ENCODE results near the gene TMEM154.

TMEM154 gene

DNA sequence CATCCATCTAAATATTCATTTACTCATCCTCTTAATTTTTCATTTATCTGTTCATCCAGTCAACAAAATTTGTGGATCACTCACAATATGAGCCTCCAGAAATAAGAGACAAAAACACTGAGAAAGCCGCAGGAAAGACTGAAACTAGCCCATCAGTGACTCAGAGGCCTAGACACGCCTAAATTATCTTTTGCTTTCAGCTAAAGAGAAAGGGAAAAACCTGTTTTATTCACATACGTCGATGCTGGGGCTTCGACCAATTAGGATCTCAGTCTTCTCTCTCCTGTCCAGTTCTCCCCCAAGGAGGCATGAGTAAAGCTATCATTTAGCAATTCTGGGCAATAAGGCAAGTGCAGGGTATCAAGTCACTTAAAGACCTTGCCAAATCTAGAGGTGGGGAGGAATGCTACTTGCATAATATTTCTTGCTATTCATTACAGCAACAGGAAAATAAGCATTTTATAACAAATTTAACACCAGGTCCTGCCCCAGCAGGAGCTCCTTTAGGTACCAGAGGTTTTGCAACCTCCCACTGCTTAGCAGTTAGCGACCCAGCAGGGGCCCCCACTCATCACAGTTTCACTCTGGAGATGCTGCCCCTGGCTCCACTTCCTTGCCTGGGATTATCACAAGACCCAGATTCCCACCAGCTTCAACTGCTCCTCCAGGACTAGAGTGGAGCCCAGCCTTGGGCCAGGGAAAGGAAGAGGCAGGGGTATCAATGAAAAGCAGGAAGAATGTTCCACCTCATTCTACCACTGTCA is 30.1 kb upstream of the TMEM154 start:
- no peak overlapping the region for H3K27ac ChIP-seq (ENCODE audit: low read depth, low read length)
- no peaks in the 10 kb centered on the region for H3K79me2 ChIP-seq (ENCODE audit: control insufficient read depth, insufficient read depth, low read length, unreplicated experiment)
- no peaks in the 10 kb centered on the region for H3K4me1 ChIP-seq (ENCODE audit: control insufficient read depth, insufficient read depth, low read length, unreplicated experiment)
- no peak overlapping the region for H2AFZ ChIP-seq (ENCODE audit: low read length, unreplicated experiment)
- H3K36me3 ChIP-seq (ENCODE audit: insufficient read depth, low read length), result no peaks in the 10 kb centered on the region
- H3K4me3 ChIP-seq (ENCODE audit: low read depth, low read length), result no peak overlapping the region
- peaks cover 17% of the 10 kb centered on the region; the same call in 1 of the 2 replicates for H3K27me3 ChIP-seq (ENCODE audit: insufficient read depth, low read length)

DNA sequence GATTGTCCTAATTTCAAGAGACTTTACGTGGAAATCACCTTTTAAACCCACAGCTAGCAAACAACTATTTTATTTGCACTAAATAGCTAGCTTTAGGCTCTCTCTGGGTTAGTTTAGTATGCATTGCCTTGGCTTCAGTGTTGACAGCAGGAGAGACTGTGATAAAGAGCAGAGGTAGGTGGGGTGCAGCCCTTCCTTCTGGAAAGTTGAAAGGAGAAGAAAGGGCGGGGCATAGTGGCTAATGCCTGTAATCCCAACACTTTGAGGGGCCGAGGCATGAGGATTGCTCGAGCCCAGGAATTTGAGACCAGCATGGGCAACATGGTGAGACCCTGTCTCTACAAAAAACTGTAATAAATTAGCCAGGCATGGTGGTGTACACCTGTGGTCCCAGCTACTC is 29.0 kb upstream of the TMEM154 start:
- H3K27ac ChIP-seq (ENCODE audit: low read depth, low read length), result no peak overlapping the region
- no peak overlapping the region for H2AFZ ChIP-seq (ENCODE audit: low read length, unreplicated experiment)
- H3K79me2 ChIP-seq (ENCODE audit: control insufficient read depth, insufficient read depth, low read length, unreplicated experiment), result no peaks in the 10 kb centered on the region
- no peak overlapping the region for H3K4me3 ChIP-seq (ENCODE audit: low read depth, low read length)
- H3K36me3 ChIP-seq (ENCODE audit: insufficient read depth, low read length), result no peaks in the 10 kb centered on the region
- peaks cover 24% of the 10 kb centered on the region; the same call in 1 of the 2 replicates for H3K27me3 ChIP-seq (ENCODE audit: insufficient read depth, low read length)
- H3K4me1 ChIP-seq (ENCODE audit: control insufficient read depth, insufficient read depth, low read length, unreplicated experiment), result no peaks in the 10 kb centered on the region

DNA sequence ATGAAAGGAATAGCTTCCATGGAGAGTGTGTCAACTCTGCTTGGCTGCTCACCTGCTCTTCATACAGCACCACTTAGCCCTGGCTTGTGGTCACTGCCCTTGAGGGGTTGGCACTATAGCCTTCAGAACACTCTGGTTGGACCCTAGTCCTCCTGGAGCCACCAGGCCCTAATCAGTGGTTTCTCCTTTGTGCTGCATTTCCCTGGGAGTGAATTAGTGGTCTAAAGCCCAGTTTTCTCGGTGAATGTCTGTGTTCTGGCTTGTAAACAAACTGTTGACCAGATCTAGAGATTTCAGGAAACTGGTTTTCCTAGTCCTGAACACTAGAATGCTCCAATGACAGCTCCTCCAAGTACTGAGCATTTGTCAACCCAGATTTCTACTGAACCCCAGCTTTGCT is 28.6 kb upstream of the TMEM154 start:
- Histone ChIP-seq H3K36me3 (ENCODE audit: insufficient read depth, low read length) (no peaks in the 10 kb centered on the region), H3K79me2 (ENCODE audit: control insufficient read depth, insufficient read depth, low read length, unreplicated experiment) (no peaks in the 10 kb centered on the region), H3K4me1 (ENCODE audit: control insufficient read depth, insufficient read depth, low read length, unreplicated experiment) (no peaks in the 10 kb centered on the region), H3K27ac (ENCODE audit: low read depth, low read length) (no peak overlapping the region), H3K27me3 (ENCODE audit: insufficient read depth, low read length) (peaks cover 24% of the 10 kb centered on the region; the same call in 1 of the 2 replicates), H3K4me3 (ENCODE audit: low read depth, low read length) (no peak overlapping the region), H2AFZ (ENCODE audit: low read length, unreplicated experiment) (no peak overlapping the region)

DNA sequence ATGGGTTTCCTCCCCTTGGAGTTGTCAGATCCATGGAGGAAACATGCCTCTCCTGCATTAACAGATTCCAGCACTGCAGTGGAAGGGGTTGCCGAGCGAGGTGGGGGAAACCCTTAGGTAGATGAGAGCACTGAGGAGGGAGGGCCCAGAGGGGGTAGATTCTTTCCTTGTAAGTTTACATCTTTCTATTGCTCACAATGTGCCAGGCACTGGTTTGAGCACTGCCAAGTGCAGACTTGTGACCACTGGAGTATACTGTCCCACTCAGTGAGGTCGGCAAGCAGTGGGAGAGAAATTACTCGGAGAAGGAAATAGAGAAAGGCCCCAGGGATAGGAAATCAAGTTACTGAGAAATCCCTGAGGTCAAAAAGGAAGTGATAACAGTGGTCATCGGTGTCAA is 27.8 kb upstream of the TMEM154 start:
- Histone ChIP-seq H3K4me3 (ENCODE audit: low read depth, low read length) (no peak overlapping the region), H3K36me3 (ENCODE audit: insufficient read depth, low read length) (no peaks in the 10 kb centered on the region), H3K79me2 (ENCODE audit: control insufficient read depth, insufficient read depth, low read length, unreplicated experiment) (no peaks in the 10 kb centered on the region), H3K27ac (ENCODE audit: low read depth, low read length) (no peak overlapping the region), H2AFZ (ENCODE audit: low read length, unreplicated experiment) (no peak overlapping the region), H3K4me1 (ENCODE audit: control insufficient read depth, insufficient read depth, low read length, unreplicated experiment) (no peaks in the 10 kb centered on the region), H3K27me3 (ENCODE audit: insufficient read depth, low read length) (peaks cover 24% of the 10 kb centered on the region; the same call in 1 of the 2 replicates)

DNA sequence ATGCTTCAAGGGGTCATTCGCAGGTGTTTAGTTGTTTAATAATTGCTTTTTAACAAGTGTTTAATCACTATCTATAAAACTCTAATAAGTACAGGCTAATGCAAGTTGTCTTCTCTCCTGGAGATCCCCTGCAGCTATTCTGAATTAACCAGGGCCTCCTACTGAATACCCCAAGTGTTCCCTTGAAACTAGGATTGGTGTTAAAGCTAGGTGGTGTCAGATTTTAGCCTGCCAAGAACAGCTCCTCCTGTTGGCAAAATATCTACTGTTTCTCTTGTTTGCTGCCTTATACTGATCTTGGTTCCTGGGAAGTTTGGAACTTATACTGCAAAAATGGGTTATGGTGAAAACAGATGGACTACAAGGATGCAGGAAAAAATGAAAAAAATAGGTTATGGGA is 26.1 kb upstream of the TMEM154 start:
- H3K27me3 ChIP-seq (ENCODE audit: insufficient read depth, low read length), result peaks cover 24% of the 10 kb centered on the region; the same call in 1 of the 2 replicates
- no peak overlapping the region for H3K4me3 ChIP-seq (ENCODE audit: low read depth, low read length)
- H3K4me1 ChIP-seq (ENCODE audit: control insufficient read depth, insufficient read depth, low read length, unreplicated experiment), result no peaks in the 10 kb centered on the region
- no peak overlapping the region for H2AFZ ChIP-seq (ENCODE audit: low read length, unreplicated experiment)
- no peak overlapping the region for H3K27ac ChIP-seq (ENCODE audit: low read depth, low read length)
- no peaks in the 10 kb centered on the region for H3K36me3 ChIP-seq (ENCODE audit: insufficient read depth, low read length)
- H3K79me2 ChIP-seq (ENCODE audit: control insufficient read depth, insufficient read depth, low read length, unreplicated experiment), result no peaks in the 10 kb centered on the region

DNA sequence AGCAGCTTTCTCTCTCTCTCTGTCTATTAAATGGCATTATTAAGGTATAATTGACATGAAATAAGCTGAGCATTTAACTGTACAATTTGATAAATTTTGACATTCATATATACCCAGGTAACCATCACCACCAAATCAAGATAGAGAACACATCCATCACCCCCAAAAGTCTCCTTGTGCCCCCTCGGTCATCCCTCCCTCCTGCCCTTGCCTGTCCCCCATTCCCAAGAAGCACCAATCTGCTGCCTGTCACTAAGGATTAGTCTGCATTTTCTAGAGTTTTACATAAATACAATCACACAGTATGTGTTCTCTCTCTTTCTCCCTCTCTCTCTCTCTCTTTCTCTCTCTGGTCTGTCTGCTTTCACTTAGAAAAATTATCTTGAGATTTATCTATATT is 25.0 kb upstream of the TMEM154 start:
- Histone ChIP-seq H3K27ac (ENCODE audit: low read depth, low read length) (no peak overlapping the region), H3K4me1 (ENCODE audit: control insufficient read depth, insufficient read depth, low read length, unreplicated experiment) (no peaks in the 10 kb centered on the region), H3K4me3 (ENCODE audit: low read depth, low read length) (no peak overlapping the region), H3K36me3 (ENCODE audit: insufficient read depth, low read length) (no peaks in the 10 kb centered on the region), H3K79me2 (ENCODE audit: control insufficient read depth, insufficient read depth, low read length, unreplicated experiment) (no peaks in the 10 kb centered on the region), H3K27me3 (ENCODE audit: insufficient read depth, low read length) (peaks cover 28% of the 10 kb centered on the region; the same call in 1 of the 2 replicates), H2AFZ (ENCODE audit: low read length, unreplicated experiment) (no peak overlapping the region)

DNA sequence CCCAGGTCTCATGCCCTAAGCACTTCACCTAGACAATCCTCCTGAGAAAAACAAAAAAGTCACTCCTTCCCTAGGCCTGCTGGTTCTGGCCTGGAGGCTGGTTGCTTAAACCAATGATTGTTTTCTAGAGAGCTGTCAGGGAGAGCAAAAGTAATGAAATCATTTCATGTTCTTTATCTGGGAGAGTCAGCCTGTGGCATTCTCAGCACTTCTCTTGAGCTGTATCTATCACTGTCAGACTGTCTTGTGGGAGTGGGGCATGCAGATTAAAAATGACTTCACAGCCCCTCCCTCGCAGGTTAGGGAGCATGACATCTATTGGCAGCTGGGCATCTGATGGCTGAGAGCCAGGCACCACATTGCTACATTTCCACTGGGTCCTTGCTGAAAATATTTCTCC is 20.4 kb upstream of the TMEM154 start:
- Histone ChIP-seq H3K27me3 (ENCODE audit: insufficient read depth, low read length) (peaks cover 13% of the 10 kb centered on the region; the same call in 1 of the 2 replicates), H2AFZ (ENCODE audit: low read length, unreplicated experiment) (no peak overlapping the region), H3K4me1 (ENCODE audit: control insufficient read depth, insufficient read depth, low read length, unreplicated experiment) (no peaks in the 10 kb centered on the region), H3K36me3 (ENCODE audit: insufficient read depth, low read length) (no peaks in the 10 kb centered on the region), H3K4me3 (ENCODE audit: low read depth, low read length) (no peak overlapping the region), H3K27ac (ENCODE audit: low read depth, low read length) (no peak overlapping the region), H3K79me2 (ENCODE audit: control insufficient read depth, insufficient read depth, low read length, unreplicated experiment) (no peaks in the 10 kb centered on the region)

DNA sequence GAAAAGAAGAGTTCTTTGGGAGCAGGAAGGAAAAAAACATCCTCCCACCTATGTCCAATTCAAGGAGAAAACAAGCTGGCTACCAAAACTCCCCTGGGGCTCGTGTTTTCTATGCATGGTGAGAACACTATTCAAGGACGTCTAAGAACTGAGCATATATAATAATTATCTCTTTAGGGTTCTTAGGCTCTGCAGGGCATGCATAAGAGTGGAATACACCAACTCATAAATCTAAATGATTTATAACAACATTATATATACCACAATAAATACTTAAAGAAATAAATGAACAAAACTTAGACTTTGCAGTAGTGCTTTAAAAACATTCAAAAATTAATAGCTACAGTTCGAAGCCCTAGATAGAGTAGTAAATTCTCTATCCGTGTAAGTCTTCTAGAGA is 19.5 kb upstream of the TMEM154 start:
- Histone ChIP-seq H3K4me3 (ENCODE audit: low read depth, low read length) (no peak overlapping the region), H2AFZ (ENCODE audit: low read length, unreplicated experiment) (no peak overlapping the region), H3K4me1 (ENCODE audit: control insufficient read depth, insufficient read depth, low read length, unreplicated experiment) (no peaks in the 10 kb centered on the region), H3K36me3 (ENCODE audit: insufficient read depth, low read length) (no peaks in the 10 kb centered on the region), H3K27me3 (ENCODE audit: insufficient read depth, low read length) (peaks cover 6% of the 10 kb centered on the region; the same call in 1 of the 2 replicates), H3K27ac (ENCODE audit: low read depth, low read length) (no peak overlapping the region), H3K79me2 (ENCODE audit: control insufficient read depth, insufficient read depth, low read length, unreplicated experiment) (no peaks in the 10 kb centered on the region)

DNA sequence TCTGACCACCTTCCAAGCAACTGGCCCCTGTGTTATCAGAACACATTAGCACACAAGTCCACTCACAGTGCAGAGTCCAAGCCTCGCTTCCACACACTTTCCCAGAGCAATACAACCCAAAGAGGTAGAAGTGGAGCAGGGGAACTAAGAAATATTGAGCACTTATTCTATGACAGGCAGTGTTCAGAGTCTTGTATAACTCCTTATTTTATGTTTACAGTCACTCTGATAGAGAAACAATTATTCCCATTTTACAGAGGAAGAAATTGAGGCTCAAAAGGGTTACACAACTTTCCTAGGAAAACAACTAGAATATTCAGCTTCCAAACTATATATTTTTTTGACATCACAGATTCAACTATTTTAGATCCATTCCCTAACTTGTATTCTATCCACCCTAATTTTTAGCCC is 18.3 kb upstream of the TMEM154 start:
- Histone ChIP-seq H3K36me3 (ENCODE audit: insufficient read depth, low read length) (no peaks in the 10 kb centered on the region), H2AFZ (ENCODE audit: low read length, unreplicated experiment) (no peak overlapping the region), H3K4me1 (ENCODE audit: control insufficient read depth, insufficient read depth, low read length, unreplicated experiment) (no peaks in the 10 kb centered on the region), H3K27ac (ENCODE audit: low read depth, low read length) (no peak overlapping the region), H3K4me3 (ENCODE audit: low read depth, low read length) (no peak overlapping the region), H3K79me2 (ENCODE audit: control insufficient read depth, insufficient read depth, low read length, unreplicated experiment) (no peaks in the 10 kb centered on the region), H3K27me3 (ENCODE audit: insufficient read depth, low read length) (peaks cover 4% of the 10 kb centered on the region; the same call in 1 of the 2 replicates)

DNA sequence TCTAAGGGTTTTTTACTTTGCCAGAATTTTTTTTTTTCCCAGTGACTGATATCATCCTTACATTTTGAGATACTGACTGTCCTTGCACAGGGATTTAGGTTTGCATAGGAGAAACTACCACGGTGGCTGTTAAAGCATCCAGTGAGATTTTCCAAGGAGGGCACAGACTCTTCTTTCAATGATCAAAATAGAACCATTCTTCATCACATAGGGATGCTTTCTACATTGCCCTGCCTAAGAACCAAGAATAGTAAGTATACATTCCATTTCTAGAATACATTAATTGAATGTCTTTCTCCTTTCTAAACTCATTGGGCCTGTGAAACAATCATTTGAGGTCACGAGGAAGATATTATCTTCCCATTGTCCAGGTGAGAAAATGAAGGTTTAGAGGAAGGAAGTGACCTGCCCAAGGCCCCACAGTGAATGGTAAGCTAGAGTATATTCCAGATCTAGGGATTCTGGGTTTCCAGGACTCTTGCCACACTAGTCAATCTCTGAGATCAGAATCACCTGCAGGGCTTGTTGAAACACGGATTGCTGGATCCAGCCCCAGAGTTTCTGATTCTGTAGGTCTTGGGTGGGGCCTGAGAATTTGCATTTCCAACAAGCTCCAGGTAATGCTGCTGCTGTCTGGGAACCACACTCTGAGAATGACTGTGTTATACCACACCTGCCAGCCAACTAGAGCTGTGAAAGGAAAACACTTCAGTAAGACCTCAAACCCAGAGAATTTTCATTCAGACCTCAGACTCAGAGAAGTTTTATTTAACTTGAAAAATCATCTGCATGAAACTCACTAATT is 17.7 kb upstream of the TMEM154 start:
- Histone ChIP-seq H3K27me3 (ENCODE audit: insufficient read depth, low read length) (peaks cover 4% of the 10 kb centered on the region; the same call in 1 of the 2 replicates), H3K27ac (ENCODE audit: low read depth, low read length) (no peak overlapping the region), H3K36me3 (ENCODE audit: insufficient read depth, low read length) (no peaks in the 10 kb centered on the region), H3K4me1 (ENCODE audit: control insufficient read depth, insufficient read depth, low read length, unreplicated experiment) (no peaks in the 10 kb centered on the region), H2AFZ (ENCODE audit: low read length, unreplicated experiment) (peak overlapping the region; percentile 32), H3K4me3 (ENCODE audit: low read depth, low read length) (no peak overlapping the region), H3K79me2 (ENCODE audit: control insufficient read depth, insufficient read depth, low read length, unreplicated experiment) (no peaks in the 10 kb centered on the region)
